HUDEP-2 (cell line): ENCODE results near the gene EVC2.
"Not testable (repeated sequence)": the region's sequence is repeated elsewhere in the genome, so short reads cannot be mapped to it uniquely, and the experiment has no call there.

Experiments used
- DNase-seq, 76 experiments: peaks; one replicate each; lab custom pipeline; 2025; ENCODE audit not compliant: unreplicated experiment in 76 of 76; lab: John Stamatoyannopoulos, UW

The EVC2 gene

GRCh38 chr4:5631352-5632065 is 76.8 kb downstream of the EVC2 start:
- DNase-seq: no peak

DNA sequence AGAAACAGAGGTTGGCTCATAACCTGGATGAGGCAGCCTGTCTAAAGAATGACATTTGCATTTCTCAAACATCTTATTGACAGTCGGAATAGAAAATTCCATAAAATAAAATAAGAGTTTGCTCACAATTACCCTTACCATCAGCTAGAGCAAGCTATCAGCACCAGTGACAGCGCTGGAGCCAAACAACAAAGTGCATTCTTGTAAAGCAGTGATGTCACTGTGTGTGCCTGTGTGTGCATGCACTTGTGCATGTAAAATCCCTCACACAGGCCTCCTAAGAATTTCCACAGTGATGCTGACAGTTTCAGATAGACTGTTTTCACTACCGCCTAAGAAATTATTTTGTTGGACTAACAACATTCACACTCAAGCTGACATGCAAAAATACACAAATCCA is 77.6 kb downstream of the EVC2 start:
- DNase-seq: no peak

- DNase-seq: no peak
Measured at GRCh38 chr4:5629542-5629941, 78.8 kb downstream of the EVC2 start.

- DNase-seq: no peak
Measured at GRCh38 chr4:5626913-5627312, 81.4 kb downstream of the EVC2 start.

GRCh38 chr4:5622596-5622995 is 85.8 kb downstream of the EVC2 start:
- no peak for DNase-seq

- DNase-seq: no peak
Measured at GRCh38 chr4:5619913-5620625, 88.3 kb downstream of the EVC2 start.

DNA sequence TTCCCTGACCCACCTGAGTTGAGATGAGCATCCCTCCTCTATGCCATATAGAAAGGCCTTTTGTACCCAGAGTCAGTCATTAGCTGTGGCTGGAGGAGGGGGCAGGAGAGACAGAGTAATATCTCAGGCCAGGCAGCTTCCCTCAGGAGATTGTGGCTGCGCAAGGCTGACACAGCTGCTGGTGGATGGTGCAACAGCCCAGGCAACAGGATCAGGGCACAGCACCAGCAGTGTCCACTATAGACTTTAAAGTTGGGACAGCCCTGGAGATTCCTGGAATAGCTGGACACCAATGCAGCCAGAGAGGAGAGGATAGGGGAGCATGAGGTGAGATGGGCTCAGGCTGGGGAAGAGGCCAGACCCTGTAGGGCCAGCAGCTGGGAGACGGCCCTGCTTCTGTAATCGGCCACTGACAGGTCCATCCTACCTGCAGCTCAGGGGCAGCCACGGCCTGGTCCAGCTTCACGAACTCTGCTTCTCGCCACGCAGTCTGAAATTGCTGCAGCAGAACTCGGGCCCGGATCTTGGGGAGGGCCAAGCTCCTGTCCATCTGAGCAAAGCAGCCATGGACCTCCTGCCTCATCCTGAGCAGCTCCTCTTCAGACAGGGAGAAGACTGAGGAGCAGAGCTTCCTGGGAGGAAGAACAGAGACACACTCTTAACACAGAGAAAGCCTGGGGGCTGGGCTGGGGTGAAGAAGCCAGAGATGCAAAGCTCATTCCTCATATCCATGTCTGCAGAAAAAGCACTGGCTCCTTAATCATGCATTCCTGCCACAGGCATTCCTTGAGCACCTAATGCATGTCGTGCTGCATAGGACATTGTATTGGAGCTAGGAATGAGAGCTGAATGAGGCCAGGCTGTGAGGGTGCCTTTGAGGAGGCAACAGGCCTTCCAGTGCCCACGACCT is 90.1 kb downstream of the EVC2 start:
- DNase-seq: no peak

DNA sequence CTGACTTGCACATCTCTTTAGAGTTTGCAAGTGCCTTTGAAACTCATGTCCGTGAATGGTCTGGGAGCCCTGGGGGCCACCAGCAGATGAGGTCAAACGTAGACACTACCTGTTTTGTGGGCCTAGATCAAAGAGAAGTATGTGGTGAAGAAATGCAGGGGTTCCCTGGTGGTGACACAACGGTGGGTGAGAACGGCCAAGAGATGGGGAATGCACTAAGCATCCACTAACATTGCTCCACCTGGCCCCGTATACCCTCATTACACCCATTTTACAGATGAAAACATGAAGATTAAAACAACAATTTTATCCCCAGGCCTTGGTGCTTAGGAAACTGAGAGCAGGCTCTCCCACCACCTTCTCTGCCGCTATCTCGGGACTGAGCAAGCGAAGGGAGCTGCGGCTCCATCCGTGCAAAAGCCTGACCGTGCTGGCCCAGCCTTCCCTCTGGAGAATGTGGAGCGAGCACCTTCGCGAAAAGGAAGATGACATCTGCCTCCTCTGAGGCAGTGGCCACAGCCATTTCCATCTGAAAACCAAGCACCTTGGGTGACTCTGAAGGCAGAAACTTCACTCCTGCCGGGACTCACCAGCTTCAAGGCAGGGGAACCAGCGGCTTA is 91.9 kb downstream of the EVC2 start:
- DNase-seq: no peak

GRCh38 chr4:5615496-5616075 is 92.8 kb downstream of the EVC2 start:
- DNase-seq: no peak

DNA sequence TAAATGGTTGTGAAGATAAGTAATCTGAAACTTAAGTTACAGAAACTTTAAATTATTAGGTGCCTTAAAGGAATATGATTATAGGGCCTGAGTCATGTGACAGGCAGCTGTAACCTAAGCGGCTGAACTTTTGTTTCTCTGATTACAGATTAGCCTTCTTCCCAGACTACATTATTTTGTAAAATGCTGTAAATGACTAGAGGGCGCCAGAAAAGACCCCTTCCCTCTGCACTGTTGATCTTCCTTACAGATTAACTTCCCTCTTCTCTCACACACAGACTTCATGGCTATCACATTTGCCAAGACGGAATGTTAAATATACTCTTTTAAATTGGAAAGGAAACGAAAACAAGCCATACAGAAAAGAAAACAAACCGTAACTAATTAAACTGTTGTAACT is 96.6 kb downstream of the EVC2 start:
- no peak for DNase-seq

GRCh38 chr4:5609306-5610007 is 98.9 kb downstream of the EVC2 start:
- DNase-seq: no peak

GRCh38 chr4:5593828-5594227 is 114.5 kb downstream of the EVC2 start:
- DNase-seq: not testable (repeated sequence)

GRCh38 chr4:5592272-5592671 is 116.1 kb downstream of the EVC2 start:
- no peak for DNase-seq

GRCh38 chr4:5589495-5589894 is 118.9 kb downstream of the EVC2 start:
- DNase-seq: no peak

DNA sequence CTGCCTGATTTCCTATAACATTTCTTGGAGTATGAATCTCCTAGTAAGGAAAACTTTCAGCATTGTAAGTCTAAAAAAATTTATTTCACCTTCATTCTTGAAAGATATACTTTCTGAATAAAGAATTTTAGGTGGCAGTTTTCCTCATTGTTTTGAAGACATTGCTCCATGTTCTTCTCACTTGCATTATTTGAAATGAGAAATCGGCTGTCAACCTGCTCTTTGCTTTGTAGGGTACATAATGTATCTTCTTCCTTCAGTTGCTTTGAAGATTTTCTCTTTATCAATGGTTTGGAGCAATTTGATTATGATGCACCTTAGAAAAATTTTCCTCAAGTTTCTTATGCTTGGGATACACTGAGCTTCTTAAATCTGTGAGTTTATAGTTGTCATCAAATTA is 120.3 kb downstream of the EVC2 start:
- no peak for DNase-seq

- no peak for DNase-seq
Measured at GRCh38 chr4:5575941-5576340, 132.4 kb downstream of the EVC2 start.

DNA sequence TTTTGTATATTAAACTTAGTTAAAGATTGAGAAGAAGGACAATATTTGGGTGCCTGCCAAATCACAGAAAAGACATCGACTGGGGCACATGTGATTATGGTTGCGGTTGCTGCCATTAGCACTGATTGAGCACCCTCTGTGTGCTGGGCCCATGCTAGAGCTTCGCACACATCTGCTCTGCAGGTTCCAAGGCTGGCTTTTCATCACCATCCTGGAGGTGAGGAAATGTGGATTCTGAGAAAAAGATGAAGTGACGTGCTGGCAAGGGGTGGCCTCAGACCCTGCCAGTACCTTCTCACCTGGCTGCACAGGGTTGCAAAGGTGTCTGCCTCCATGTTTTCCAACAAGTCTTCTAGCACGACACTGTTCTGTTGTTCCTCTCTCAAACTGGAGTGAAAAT is 134.0 kb downstream of the EVC2 start:
- no peak for DNase-seq

DNA sequence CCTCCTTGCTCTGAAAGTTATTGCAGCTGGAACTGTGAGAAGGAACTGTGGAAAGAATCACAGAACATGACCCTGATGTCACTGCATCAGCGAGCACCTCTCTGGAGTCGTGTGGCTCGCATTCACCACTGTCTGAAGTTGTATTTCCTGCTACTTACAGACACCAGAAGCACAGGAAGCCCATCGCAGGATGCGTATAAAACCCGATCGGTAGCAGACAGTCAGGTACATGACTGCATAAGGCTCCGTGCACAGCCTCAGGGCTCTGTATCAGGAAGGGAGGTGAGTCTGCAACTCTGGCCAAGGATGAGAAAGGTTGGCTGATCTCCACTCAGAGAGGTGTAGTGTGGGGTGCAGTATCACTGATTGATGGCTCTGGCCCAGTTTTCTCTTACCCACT is 134.4 kb downstream of the EVC2 start:
- no peak for DNase-seq

GRCh38 chr4:5572751-5573150 is 135.6 kb downstream of the EVC2 start:
- no peak for DNase-seq

GRCh38 chr4:5572114-5572513 is 136.2 kb downstream of the EVC2 start:
- DNase-seq: no peak
